ENCODE data around the gene SFXN2. TPM values are rescaled to one million over a fixed set of nuclear protein-coding genes. Genes with fewer than 3 reads are reported as not detected.
"Not testable (repeated sequence)": the region's sequence is repeated elsewhere in the genome, so short reads cannot be mapped to it uniquely, and the experiment has no call there.

Gene SFXN2
- total and polyA plus RNA-seq, 7 donors: 0.45 to 3.2 (median 1.7) TPM

DNA sequence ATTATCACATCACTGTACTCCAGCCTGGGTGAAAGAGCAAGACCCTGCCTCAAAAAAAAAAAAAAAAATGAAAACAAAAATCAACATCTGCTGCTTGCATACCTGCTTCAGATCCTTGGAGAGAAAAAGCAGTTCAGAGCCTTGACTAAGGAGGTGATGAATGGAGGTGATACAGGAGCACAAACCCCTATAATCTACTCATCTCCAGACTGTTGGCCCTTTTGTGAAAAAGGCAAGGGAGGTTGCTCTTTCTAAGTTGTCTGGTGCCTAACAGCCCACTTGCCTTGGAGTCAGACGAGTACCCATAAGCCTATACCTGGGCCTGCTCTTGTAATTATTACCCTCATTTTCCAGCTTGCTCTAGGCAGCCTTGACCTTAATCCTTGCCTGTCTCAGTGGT is 1.4 kb downstream of the SFXN2 start:
- Histone ChIP-seq H3K27me3 (ENCODE audit: insufficient read depth in 3 of 3, low read length in 2 of 3) (no peaks in the 10 kb centered on the region), H3K4me1 (peaks cover 40% of the 10 kb centered on the region), H3K27ac (no peak overlapping the region), H3K36me3 (ENCODE audit: insufficient read depth in 1 of 2, low read depth in 1 of 2) (peaks cover 0 to 9% of the 10 kb centered on the region in 2 donors), H3K4me3 (no peak overlapping the region), H3K9me3 (no peaks in the 10 kb centered on the region)
- DNase-seq: no peak
- 85 to 100% (median 91%) methylated on average over 1 of the region's 1 CpG for WGBS, 3 donors
- no peak for ATAC-seq
- intact Hi-C loops (cut with DNase I): no loop called here
- TF ChIP-seq, protein P1, sequence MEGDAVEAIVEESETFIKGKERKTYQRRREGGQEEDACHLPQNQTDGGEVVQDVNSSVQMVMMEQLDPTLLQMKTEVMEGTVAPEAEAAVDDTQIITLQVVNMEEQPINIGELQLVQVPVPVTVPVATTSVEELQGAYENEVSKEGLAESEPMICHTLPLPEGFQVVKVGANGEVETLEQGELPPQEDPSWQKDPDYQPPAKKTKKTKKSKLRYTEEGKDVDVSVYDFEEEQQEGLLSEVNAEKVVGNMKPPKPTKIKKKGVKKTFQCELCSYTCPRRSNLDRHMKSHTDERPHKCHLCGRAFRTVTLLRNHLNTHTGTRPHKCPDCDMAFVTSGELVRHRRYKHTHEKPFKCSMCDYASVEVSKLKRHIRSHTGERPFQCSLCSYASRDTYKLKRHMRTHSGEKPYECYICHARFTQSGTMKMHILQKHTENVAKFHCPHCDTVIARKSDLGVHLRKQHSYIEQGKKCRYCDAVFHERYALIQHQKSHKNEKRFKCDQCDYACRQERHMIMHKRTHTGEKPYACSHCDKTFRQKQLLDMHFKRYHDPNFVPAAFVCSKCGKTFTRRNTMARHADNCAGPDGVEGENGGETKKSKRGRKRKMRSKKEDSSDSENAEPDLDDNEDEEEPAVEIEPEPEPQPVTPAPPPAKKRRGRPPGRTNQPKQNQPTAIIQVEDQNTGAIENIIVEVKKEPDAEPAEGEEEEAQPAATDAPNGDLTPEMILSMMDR (IDR thresholded peaks at IDR 0.05): no peak

GRCh38 chr10:102716900-102717565 is 2.6 kb downstream of the SFXN2 start:
- H3K27me3 ChIP-seq (ENCODE audit: insufficient read depth in 3 of 3, low read length in 2 of 3); H3K9me3 ChIP-seq; H3K27ac ChIP-seq; ATAC-seq; DNase-seq; H3K4me3 ChIP-seq; H3K36me3 ChIP-seq (ENCODE audit: insufficient read depth in 1 of 2, low read depth in 1 of 2); intact Hi-C loops (cut with DNase I): not testable (repeated sequence)
- 90 to 94% (median 91%) methylated on average over 17 to 18 of the region's 18 CpGs for WGBS, 3 donors
- H3K4me1 ChIP-seq: peaks cover 40% of the 10 kb centered on the region

DNA sequence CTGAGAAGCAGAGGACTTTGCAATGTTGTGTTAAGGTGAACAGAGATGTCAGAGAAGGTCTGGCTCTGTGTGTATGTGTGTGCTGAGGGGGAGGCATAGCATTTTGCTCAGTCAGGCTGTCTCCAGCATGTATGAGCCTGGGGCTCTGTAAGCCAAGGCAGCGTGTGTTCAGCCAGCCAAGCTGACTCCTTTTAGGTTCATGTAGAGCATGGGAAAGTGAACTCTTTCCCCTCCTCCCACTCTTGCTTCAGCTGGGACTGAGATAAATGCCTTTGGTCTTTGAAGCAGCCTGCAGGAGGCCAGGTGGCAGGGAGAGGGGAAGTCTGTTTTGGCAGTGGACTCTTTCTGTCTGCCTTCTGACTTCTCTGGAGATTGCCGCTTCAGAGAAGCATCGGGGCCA is 3.8 kb downstream of the SFXN2 start:
- Histone ChIP-seq H3K27ac (peak overlapping the region; percentile 77), H3K36me3 (ENCODE audit: insufficient read depth in 1 of 2, low read depth in 1 of 2) (peaks cover 0 to 9% of the 10 kb centered on the region in 2 donors), H3K4me1 (peaks cover 35% of the 10 kb centered on the region), H3K9me3 (no peaks in the 10 kb centered on the region), H3K4me3 (peak overlapping the region; percentile 14), H3K27me3 (ENCODE audit: insufficient read depth in 3 of 3, low read length in 2 of 3) (no peaks in the 10 kb centered on the region)
- ATAC-seq (peak; percentile 15 to 39 (median 24)), DNase-seq (peak in 1 of 2 donors; percentile 64)
- TF ChIP-seq, protein P1 (IDR thresholded peaks at IDR 0.05): no peak
- intact Hi-C loops (cut with DNase I): no loop called here
- 9 to 28% (median 18%) methylated on average over 3 of the region's 3 CpGs for WGBS, 3 donors

DNA sequence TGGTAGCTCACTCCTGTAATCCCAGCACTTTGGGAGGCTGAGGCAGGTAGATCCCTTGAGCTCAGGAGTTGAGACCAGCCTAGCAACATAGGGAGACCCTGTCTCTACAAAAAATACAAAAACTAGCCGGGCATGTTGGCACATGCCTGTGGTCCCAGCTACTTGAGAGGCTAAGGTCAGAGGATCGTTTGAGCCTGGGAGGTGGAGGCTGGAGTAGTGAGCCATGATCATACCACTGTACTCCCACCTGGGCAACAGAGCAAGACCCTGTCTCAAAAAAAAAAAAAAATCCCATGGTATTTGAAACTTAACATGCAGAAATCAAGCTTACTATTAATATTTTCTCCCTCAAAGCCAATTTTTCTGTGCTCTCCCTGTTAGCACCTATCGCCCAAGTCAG is 5.9 kb downstream of the SFXN2 start:
- ATAC-seq: no peak
- Histone ChIP-seq H3K27ac (no peak overlapping the region), H3K36me3 (ENCODE audit: insufficient read depth in 1 of 2, low read depth in 1 of 2) (peaks cover 0 to 9% of the 10 kb centered on the region in 2 donors), H3K4me3 (no peak overlapping the region), H3K27me3 (ENCODE audit: insufficient read depth in 3 of 3, low read length in 2 of 3) (no peaks in the 10 kb centered on the region), H3K4me1 (peaks cover 31% of the 10 kb centered on the region), H3K9me3 (no peaks in the 10 kb centered on the region)
- no peak for DNase-seq
- WGBS, 3 donors: 85 to 91% (median 88%) methylated on average over 3 of the region's 3 CpGs
- intact Hi-C loops (cut with DNase I): loop anchor here in 1 of 2 donors (10.0 kb wide), 1 partner anchor 344 kb away; no protein-coding TSS in a partner anchor
- TF ChIP-seq, protein P1 (IDR thresholded peaks at IDR 0.05): no peak

DNA sequence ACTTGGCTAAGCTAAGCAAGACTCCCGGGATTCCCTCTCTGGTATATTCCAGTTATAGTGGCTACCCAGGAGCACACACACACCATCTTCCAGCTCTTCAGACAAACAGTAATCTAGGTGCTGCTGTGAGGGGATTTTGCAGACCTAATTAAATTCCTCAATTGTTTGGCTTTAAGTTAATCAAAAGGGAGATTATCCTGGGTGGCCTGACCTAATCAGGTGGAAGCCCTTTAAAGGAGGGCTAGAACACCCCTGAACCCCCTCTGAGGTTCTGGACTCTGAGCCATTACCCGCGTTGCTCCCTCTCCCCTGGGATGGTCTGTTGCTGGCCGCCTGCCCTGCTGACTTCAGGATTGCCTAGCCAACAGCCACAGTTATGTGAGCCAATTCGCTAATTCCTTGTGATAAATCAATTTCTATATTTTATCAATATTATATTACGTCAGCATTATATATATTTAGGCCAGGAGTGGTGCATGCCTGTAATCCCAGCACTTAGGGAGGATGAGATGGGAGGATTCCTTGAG is 6.4 kb downstream of the SFXN2 start:
- Histone ChIP-seq H3K9me3 (no peaks in the 10 kb centered on the region), H3K27me3 (ENCODE audit: insufficient read depth in 3 of 3, low read length in 2 of 3) (no peaks in the 10 kb centered on the region), H3K4me1 (peaks cover 31% of the 10 kb centered on the region), H3K36me3 (ENCODE audit: insufficient read depth in 1 of 2, low read depth in 1 of 2) (peaks cover 0 to 9% of the 10 kb centered on the region in 2 donors), H3K4me3 (no peak overlapping the region), H3K27ac (no peak overlapping the region)
- 54 to 68% (median 62%) methylated on average over 6 of the region's 6 CpGs for WGBS, 3 donors
- intact Hi-C loops (cut with DNase I): loop anchor here in 1 of 2 donors (10.0 kb wide), 1 partner anchor 344 kb away; no protein-coding TSS in a partner anchor
- ATAC-seq (no peak), DNase-seq (no peak)
- TF ChIP-seq, protein P1 (IDR thresholded peaks at IDR 0.05): no peak

Data from psoas muscle (tissue), 8 donors.